HG03575 (cell line): ENCODE data around the gene POLN.
"Not testable (repeated sequence)": the region's sequence is repeated elsewhere in the genome, so short reads cannot be mapped to it uniquely, and the experiment has no call there.

Experiments used
- ATAC-seq: cut with Tn5 transposase; IDR thresholded peaks from one replicate; pipeline ENCODE4 v1.9.1; 2021; ENCODE audit not compliant: unreplicated experiment, insufficient number of reproducible peaks, low FRiP score; ENCODE audit errors: extremely low read depth

Gene POLN

GRCh38 chr4:2243681-2244380 lies 1.9 kb upstream of the POLN start:
- ATAC-seq = no peak

DNA sequence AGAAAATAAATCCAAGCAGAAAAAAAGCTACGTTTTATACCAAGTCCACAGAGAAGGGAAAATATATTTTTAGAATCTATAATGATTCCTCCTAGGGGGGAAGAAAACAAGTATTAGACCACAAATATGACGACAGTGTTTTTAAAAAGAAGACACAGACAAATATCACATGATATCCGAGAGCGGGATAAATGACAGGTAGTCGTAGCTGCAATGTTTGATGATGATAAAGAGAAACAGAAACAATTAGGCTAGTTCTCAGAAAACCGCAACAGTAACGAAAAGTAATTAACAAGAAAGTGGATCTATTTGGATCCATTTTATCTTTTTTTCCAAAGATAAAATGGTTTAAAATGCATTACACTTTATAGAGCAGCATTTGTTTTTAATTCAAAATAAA lies 918 bp downstream of the POLN start:
- ATAC-seq = no peak

GRCh38 chr4:2236944-2237666 lies 4.8 kb downstream of the POLN start:
- ATAC-seq = no peak

DNA sequence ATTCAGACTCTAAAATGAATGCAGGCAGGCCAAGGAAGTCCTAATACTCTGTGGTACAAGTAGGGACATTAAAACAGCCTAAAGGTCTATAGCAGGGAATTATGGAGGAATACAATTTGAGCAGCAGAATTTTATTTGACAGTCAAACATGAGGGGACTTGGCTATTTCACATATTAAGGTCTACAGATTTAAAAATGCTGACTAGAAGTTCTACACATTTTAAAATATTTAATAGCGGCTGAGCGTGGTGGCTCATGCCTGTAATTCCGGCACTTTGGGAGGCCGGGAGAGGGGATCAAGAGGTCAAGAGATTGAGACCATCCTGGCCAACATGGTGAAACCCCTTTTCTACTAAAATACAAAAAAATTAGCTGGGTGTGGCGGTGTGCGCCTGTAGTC lies 10.8 kb downstream of the POLN start:
- no peak for ATAC-seq

- no peak for ATAC-seq
These were observed 15.7 kb downstream of the POLN start for GRCh38 chr4:2226261-2226660.

DNA sequence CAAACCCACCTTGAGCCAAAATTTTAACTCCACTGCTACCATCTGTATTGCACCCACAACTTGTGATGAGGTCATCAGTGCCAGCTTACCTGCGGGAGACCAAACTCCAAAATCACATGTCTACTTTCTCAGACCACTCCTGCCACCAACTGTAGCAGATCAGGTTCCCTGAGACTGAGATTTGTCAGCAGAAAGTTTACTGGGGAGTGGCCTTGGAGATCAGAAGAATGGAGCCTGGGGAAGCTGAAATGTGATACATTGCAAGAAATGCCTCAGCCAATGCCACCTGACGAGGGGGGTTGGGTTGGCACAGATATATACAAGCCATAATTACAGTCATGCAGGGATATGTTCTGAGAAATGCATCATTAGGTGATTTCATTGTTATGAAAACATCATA lies 19.1 kb downstream of the POLN start:
- no peak for ATAC-seq

DNA sequence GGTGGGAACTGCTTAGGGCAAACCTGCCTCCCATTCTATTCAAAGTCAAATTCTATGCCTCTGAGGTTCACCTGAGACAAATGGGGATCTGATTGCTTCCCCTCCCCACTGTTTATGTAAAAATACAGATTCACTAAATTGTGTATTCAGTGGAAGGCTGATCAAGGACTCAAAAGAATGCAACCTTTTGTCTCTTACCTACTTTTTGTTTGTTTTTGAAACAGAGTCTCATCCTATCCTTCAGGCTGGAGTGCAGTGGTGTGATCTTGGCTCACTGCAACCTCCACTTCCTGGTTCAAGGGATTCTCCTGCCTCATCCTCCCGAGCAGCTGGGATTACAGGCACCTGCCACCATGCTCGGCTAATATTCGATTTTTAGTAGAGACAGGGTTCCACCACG lies 20.5 kb downstream of the POLN start:
- not testable (repeated sequence) for ATAC-seq

DNA sequence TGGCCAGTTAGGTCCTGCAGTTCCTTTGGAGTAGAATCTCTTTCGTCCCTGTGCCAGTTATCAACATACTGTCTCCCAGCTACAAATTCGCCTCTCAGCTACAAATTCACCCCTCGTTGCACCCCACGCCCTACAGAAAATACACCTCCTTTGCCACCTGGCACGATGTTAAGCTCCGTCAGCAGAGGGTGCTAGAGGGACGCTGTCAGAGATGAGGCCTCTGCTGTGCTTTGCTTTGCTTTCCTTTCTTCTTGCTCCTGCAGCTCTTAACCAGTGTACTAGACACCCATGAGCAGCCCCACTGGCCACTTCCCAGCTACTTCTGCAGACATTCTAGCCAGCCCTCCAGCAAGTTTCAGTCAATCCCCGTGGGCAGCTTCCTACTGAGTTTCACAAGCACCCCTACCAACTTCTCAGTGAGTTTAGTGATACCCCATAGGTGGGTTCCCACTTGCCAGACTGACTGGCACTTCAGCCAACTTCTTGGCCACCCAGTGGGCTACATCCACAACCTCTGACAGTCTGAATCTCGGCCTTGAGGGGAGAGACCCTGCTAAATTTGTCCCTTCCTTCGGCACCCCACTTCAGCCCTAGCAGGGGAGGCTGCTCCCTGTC lies 21.8 kb downstream of the POLN start:
- ATAC-seq = no peak

DNA sequence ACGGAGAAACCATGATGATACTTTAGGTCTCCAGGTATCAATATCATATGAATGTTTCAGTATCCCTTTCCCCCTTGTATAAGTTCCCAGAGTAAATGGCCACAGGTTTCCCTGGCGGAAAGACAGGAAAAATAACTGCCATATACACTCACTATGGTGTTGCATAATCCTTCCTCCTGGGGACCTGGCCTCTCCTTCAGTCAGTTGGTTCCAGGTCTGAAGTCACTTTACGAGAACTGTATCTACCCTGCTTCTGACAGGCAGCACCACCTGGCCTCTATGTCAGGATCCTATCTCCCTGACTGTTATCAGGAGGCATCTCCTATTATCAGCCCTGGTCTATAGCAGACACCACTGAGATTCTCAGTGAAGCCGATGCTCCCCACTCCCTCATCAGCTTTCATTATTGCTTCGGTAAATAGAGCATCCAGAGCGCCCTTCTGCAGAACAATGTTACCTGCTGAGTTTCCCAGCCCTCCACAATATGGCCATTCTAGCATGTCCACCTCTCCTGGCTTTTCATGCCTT lies 22.6 kb downstream of the POLN start:
- no peak for ATAC-seq

DNA sequence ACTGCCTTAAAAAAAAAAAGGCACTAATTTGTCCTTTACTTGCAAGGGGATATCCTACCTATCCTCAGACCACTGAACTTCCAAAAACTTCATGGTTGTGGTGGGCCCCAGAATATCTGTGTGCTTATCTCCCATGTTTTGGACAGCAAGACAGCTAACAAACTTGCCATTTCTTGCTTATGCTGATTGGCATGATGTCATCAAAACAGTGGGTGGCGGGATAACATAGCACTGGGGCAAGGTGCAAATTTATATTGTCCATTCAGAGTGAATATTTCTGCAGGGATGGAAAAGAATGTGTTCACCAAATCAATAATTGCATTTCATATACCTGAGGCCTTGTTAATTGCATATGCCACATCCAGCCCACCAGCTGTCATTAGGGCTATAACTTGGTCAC lies 23.5 kb downstream of the POLN start:
- no peak for ATAC-seq

- ATAC-seq = no peak
These were observed 24.2 kb downstream of the POLN start for GRCh38 chr4:2217726-2218125.

DNA sequence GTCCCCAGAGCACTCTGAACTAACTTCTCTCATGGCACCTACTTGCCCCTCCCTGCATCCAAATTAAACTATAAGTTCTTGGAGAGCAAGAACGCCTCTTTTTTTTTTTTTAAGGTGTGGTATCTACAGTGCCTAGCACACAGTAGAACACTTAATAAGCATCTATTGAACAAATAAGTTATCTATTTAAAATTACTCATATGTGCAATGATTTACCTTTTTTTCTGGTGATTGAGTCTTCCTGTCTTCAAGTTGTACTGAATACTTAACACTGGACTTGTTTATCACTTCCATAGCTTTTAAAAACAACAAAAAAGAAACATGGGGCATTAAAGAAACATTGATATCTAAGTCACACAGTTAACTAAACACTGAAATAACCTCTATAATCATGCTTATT lies 29.1 kb downstream of the POLN start:
- no peak for ATAC-seq

DNA sequence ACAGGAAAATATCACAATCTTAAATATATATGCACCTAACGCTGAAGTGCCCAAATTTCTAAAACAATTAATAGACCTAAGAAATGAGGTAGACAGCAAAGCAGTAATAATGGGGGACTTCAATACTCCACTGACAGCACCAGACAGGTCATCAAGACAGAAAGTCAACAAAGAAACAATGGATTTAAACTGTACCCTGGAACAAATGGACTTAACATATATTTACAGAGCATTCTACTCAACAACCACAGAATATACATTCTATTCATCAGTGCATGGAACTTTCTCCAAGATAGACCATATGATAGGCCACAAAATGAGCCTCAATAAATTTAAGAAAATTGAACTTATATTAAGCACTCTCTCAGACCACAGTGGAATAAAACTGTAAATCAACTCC lies 39.1 kb downstream of the POLN start:
- ATAC-seq = not testable (repeated sequence)

DNA sequence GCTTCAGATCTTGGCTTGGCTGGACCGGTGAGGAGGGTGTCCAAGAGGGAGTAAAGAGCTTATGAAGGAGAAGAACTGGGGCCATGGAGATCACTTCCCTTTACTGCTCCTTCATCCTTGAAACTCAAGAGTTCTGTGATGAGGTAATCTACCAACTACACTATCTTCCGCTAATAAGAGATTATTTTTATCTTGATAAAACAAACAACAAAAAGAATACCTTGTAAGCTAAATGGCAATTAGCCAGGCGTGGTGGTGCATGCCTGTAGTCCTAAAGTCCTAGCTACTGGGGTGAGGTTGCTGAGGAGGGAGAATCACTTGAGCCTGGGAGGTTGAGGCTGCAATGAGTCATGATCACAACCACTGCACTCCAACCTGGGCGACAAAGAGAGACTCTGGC lies 47.4 kb downstream of the POLN start:
- ATAC-seq = no peak

DNA sequence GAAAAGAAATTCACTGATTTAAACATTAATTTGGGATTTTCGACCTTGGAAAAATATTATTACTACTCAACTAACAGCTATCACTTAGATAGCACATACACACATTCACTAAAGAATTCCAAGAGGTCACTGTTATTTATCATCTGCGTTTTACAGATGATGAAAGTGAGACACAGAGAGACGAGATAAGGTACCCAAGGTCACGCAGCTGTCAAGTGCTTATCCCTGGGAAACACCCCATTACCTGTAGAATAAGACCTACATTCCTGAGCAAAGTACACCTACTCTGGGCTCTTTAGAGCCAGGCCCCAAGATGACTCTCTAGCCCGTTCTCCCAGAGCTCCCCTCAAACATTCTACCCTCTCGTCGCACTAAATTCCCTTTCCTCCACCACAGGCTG lies 48.6 kb downstream of the POLN start:
- ATAC-seq = no peak

GRCh38 chr4:2186865-2187172 lies 55.1 kb downstream of the POLN start:
- no peak for ATAC-seq

GRCh38 chr4:2186133-2186864 lies 55.6 kb downstream of the POLN start:
- no peak for ATAC-seq

- ATAC-seq = no peak
These were observed 58.5 kb downstream of the POLN start for GRCh38 chr4:2183394-2183793.

GRCh38 chr4:2182994-2183393 lies 58.9 kb downstream of the POLN start:
- ATAC-seq = no peak

DNA sequence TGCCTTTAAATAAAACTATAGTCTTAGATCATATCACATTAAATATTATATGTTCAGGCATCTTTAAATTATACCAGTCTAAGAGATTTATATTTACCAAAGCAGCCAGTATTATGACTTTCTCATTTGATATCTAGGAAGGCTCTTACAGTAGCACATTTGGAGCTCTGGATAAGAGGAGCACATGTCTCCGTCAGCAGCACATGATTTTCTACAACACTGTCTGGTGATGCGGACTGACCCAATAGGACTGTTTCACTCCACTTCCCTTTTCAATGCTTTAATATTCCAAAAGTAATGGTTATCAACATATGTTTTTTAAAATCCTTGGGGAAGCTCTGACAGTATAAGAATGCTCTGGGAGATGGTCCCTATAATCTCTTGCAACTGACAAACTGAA lies 61.5 kb downstream of the POLN start:
- ATAC-seq = no peak
